ENCODE measurements around the gene OAT.

GRCh38 chr10:124402273-124402672 is 16.4 kb downstream of the OAT start:
- no peak for TF ChIP-seq CTCF (IDR thresholded peaks at IDR 0.05)
- no peak for TF ChIP-seq POLR2AphosphoS5 (IDR thresholded peaks at IDR 0.05)
- TF ChIP-seq POLR2A (IDR thresholded peaks at IDR 0.05) = no peak
- no peak for TF ChIP-seq EP300 (IDR thresholded peaks at IDR 0.05)

All from stomach (tissue), 4 donors.